H1 (cell line): ENCODE data around the gene GMFB. TPM values are rescaled to one million over a fixed set of nuclear protein-coding genes. Genes with fewer than 3 reads are reported as not detected.

ENCODE experiments used
- CTCF ChIA-PET: fragments of 300-600 bp; sonication (Branson Sonifier 250); formaldehyde crosslinking; loops from one replicate; lab custom pipeline; 2021; ENCODE audit not compliant: partially characterized antibody; lab: Charles Lee
- POLR2A ChIA-PET: fragments of 300-600 bp; sonication (Branson Sonifier 250); formaldehyde crosslinking; loops from one replicate; lab custom pipeline; 2021; ENCODE audit warnings: inconsistent platforms; ENCODE audit not compliant: partially characterized antibody; lab: Charles Lee
- DNase-seq, 2 experiments: peaks; one replicate each; pipeline versions ENCODE4 v3.0.0 to v3.0.0-alpha.2; 2010 to 2022; ENCODE audit warnings: low spot score in 2 of 2, low read depth in 1 of 2, mixed read lengths in 1 of 2
- FAIRE-seq: peaks from 2 replicates; lab custom pipeline; 2011; peaks lifted over from hg19 to GRCh38; lab: Jason Lieb, UNC
- H2AFZ ChIP-seq: 2 replicates; pipeline ENCODE4 v1.8.1; 2012; ENCODE audit warnings: low read length, inconsistent platforms
- H2AK5ac ChIP-seq: 2 replicates; pipeline ENCODE4 v1.6.1; 2013; ENCODE audit warnings: low read depth, low read length
- H2BK120ac ChIP-seq: replicated peaks from 2 replicates; pipeline ENCODE3; 2013; ENCODE audit warnings: low read depth, low read length, inconsistent platforms
- H2BK12ac ChIP-seq: 2 replicates; pipeline ENCODE4 v1.6.1; 2013; ENCODE audit warnings: low read depth, low read length
- H2BK15ac ChIP-seq: 2 replicates; pipeline ENCODE4 v1.6.1; 2013; ENCODE audit warnings: low read length
- H2BK20ac ChIP-seq: 2 replicates; pipeline ENCODE4 v1.6.1; 2013; ENCODE audit warnings: low read length
- H2BK5ac ChIP-seq: 2 replicates; pipeline ENCODE4 v1.6.1; 2013; ENCODE audit warnings: low read depth, low read length
- H3K14ac ChIP-seq: 2 replicates; pipeline ENCODE4 v1.6.1; 2013; ENCODE audit warnings: inconsistent platforms; ENCODE audit not compliant: insufficient read length
- H3K18ac ChIP-seq: 2 replicates; pipeline ENCODE4 v1.6.1; 2013; ENCODE audit warnings: low read length; ENCODE audit errors: extremely low read depth
- H3K23ac ChIP-seq: 2 replicates; pipeline ENCODE4 v1.6.1; 2013; ENCODE audit warnings: inconsistent platforms; ENCODE audit not compliant: insufficient read length
- H3K23me2 ChIP-seq: 2 replicates; pipeline ENCODE4 v1.6.1; 2013; ENCODE audit warnings: low read depth, low read length
- H3K27ac ChIP-seq: 2 replicates; pipeline ENCODE4 v1.6.1; 2011; ENCODE audit warnings: low read depth, low read length, inconsistent platforms
- H3K27me3 ChIP-seq, 4 experiments: replicated peaks in 1 of 4; 1 replicate in 1 of 4; 2 replicates in 3 of 4; pipeline versions ENCODE4 v1.6.1 to v1.8.1; 2011 to 2013; ENCODE audit warnings: low read length in 3 of 4, mild to moderate bottlenecking in 3 of 4, inconsistent platforms in 2 of 4, mixed read lengths in 2 of 4, moderate library complexity in 1 of 4; ENCODE audit not compliant: control insufficient read depth in 3 of 4, insufficient read depth in 3 of 4; ENCODE audit errors: extremely low read depth in 1 of 4
- H3K36me3 ChIP-seq, 4 experiments: 2 replicates each; pipeline versions ENCODE4 v1.6.1 to v1.8.1; 2011 to 2013; ENCODE audit warnings: mild to moderate bottlenecking in 4 of 4, low read length in 3 of 4, moderate library complexity in 2 of 4, control low read depth in 1 of 4, inconsistent platforms in 1 of 4; ENCODE audit not compliant: insufficient read depth in 4 of 4, control insufficient read depth in 2 of 4
- H3K4ac ChIP-seq: replicated peaks from 2 replicates; pipeline ENCODE3; 2013; ENCODE audit warnings: low read length, low read depth, mixed read lengths, inconsistent platforms; ENCODE audit not compliant: insufficient read length
- H3K4me1 ChIP-seq, 4 experiments: replicated peaks in 1 of 4; 1 replicate in 1 of 4; 2 replicates in 3 of 4; pipeline versions ENCODE4 v1.6.1 to v1.8.1; 2011 to 2013; ENCODE audit warnings: low read length in 3 of 4, inconsistent platforms in 2 of 4, mixed read lengths in 1 of 4; ENCODE audit not compliant: insufficient read depth in 4 of 4, control insufficient read depth in 3 of 4
- H3K4me2 ChIP-seq, 2 experiments: 2 replicates each; pipeline versions ENCODE4 v1.6.1 to v1.8.1; 2011 to 2013; ENCODE audit warnings: low read depth in 2 of 2, low read length in 2 of 2, control low read depth in 1 of 2, inconsistent platforms in 1 of 2, mild to moderate bottlenecking in 1 of 2; ENCODE audit not compliant: insufficient read depth in 1 of 2
- H3K4me3 ChIP-seq, 4 experiments: fragments of 200-600, 300-600 bp in 1 of 4; sonication (generic), shearing (Covaris generic), sonication (Bioruptor Twin) in 1 of 4; 2 replicates each; pipeline versions ENCODE4 v1.5.1 to v1.8.1; 2011 to 2016; ENCODE audit warnings: low read length in 4 of 4, low read depth in 3 of 4, control low read depth in 2 of 4, inconsistent platforms in 2 of 4, mild to moderate bottlenecking in 2 of 4, mixed read lengths in 1 of 4, moderate library complexity in 1 of 4; ENCODE audit not compliant: insufficient read depth in 2 of 4; ENCODE audit errors: extremely low read depth in 1 of 4
- H3K56ac ChIP-seq: replicated peaks from 2 replicates; pipeline ENCODE3; 2013; ENCODE audit warnings: low read depth, mild to moderate bottlenecking, mixed read lengths, low read length, inconsistent platforms; ENCODE audit not compliant: insufficient read length
- H3K79me1 ChIP-seq: 2 replicates; pipeline ENCODE4 v1.6.1; 2013; ENCODE audit warnings: low read depth, low read length, control low read depth
- H3K79me2 ChIP-seq, 2 experiments: 2 replicates each; pipeline versions ENCODE4 v1.6.1 to v1.8.1; 2012 to 2013; ENCODE audit warnings: low read length in 2 of 2, mild to moderate bottlenecking in 2 of 2, inconsistent platforms in 1 of 2; ENCODE audit not compliant: insufficient read depth in 2 of 2, control insufficient read depth in 1 of 2
- H3K9ac ChIP-seq, 4 experiments: replicated peaks in 1 of 4; 1 replicate in 1 of 4; 2 replicates in 3 of 4; pipeline versions ENCODE4 v1.6.1 to v1.8.1; 2011 to 2013; ENCODE audit warnings: low read depth in 3 of 4, low read length in 3 of 4, control low read depth in 2 of 4, mild to moderate bottlenecking in 2 of 4, moderate library complexity in 2 of 4, inconsistent platforms in 1 of 4; ENCODE audit errors: extremely low read depth in 1 of 4
- H3K9me3 ChIP-seq, 2 experiments: 2 replicates each; pipeline versions ENCODE4 v1.6.1 to v1.8.1; 2012 to 2013; ENCODE audit warnings: mild to moderate bottlenecking in 2 of 2, moderate library complexity in 2 of 2, control low read depth in 1 of 2, inconsistent platforms in 1 of 2, low read depth in 1 of 2, low read length in 1 of 2, mixed read lengths in 1 of 2; ENCODE audit not compliant: insufficient read depth in 2 of 2
- H4K20me1 ChIP-seq, 2 experiments: replicated peaks in 1 of 2; 2 replicates each; pipeline versions ENCODE3 to v1.8.1; 2011 to 2013; ENCODE audit warnings: inconsistent platforms in 2 of 2, low read length in 2 of 2, mild to moderate bottlenecking in 1 of 2; ENCODE audit not compliant: insufficient read depth in 2 of 2, control insufficient read depth in 1 of 2
- H4K5ac ChIP-seq: 2 replicates; pipeline ENCODE4 v1.6.1; 2013; ENCODE audit warnings: low read length, low read depth, mixed read lengths, inconsistent platforms; ENCODE audit not compliant: insufficient read length
- H4K8ac ChIP-seq: 2 replicates; pipeline ENCODE4 v1.8.0; 2013; ENCODE audit warnings: mild to moderate bottlenecking, moderate library complexity, low read length, inconsistent platforms; ENCODE audit not compliant: insufficient read depth; ENCODE audit errors: extremely low read depth
- H4K91ac ChIP-seq: replicated peaks from 2 replicates; pipeline ENCODE3; 2013; ENCODE audit warnings: low read length, mixed read lengths, inconsistent platforms; ENCODE audit not compliant: insufficient read length
- SAP30 ChIP-seq: fragments of 300-600 bp; sonication (generic); IDR thresholded peaks from 2 replicates; pipeline ENCODE4 v1.7.1; 2012; ENCODE audit warnings: low read length, moderate library complexity, mild to moderate bottlenecking, inconsistent platforms; ENCODE audit not compliant: insufficient read depth, insufficient replicate concordance
- SP1 ChIP-seq: IDR thresholded peaks from 2 replicates; pipeline ENCODE4 v1.6.1; 2011; ENCODE audit warnings: low read depth, low read length
- WGBS, 2 experiments: shearing (Covaris generic) in 1 of 2; methylation state at CpG; one replicate each; pipeline versions ENCODE4 v1.1.6 to v1.1.7; 2013 to 2015; ENCODE audit warnings: low lambda C conversion rate in 2 of 2, mixed read lengths in 2 of 2, inconsistent platforms in 1 of 2, low coverage in 1 of 2, missing lambda C conversion rate in 1 of 2; ENCODE audit not compliant: insufficient replicate concordance in 2 of 2, insufficient coverage in 1 of 2, insufficient read length in 1 of 2; ENCODE audit errors: extremely low coverage in 1 of 2, missing lambda C conversion rate in 1 of 2; 5-methylcytosine and 5-hydroxymethylcytosine counted together
- polyA plus RNA-seq, 7 experiments: library from polyadenylated mRNA; depleted of rRNA in 3 of 7; stranded (reverse) in 5 of 7; unstranded in 2 of 7; fragments of >200 nt in 5 of 7; fragments of 200-250 nt in 2 of 7; gene quantifications; 1 replicate in 5 of 7; 2 replicates in 1 of 7; 4 replicates in 1 of 7; pipeline versions ENCODE4 v1.2.1 to v1.2.3, GENCODE V29; 2011 to 2013; ENCODE audit warnings: missing spikeins in 2 of 7, mixed read lengths in 2 of 7
- total RNA-seq: library from RNA; stranded (reverse); fragmentation: NEBNext Ultra II Directional; extraction: Animal tissue kit (Norgen Biotek cat#: 25700); gene quantifications from 2 replicates; pipeline ENCODE4 v1.2.1, GENCODE V29; 2021

The GMFB gene
- total and polyA plus RNA-seq, 2 of the 8 experiments (the other 6 are each of a cell fraction or from before 2014, with no cell fraction given) = 17.9 to 77.3 TPM

GRCh38 chr14:54515670-54516069 lies 26.9 kb upstream of the GMFB start:
- Histone ChIP-seq H3K9ac (no peak overlapping the region), H4K8ac (no peak overlapping the region), H3K79me2 (peaks cover 0 to 74% of the 10 kb centered on the region in 2 experiments; a peak in 2 of 4 replicates), H2BK120ac (no peak overlapping the region), H3K9me3 (peaks cover 0 to 6% of the 10 kb centered on the region in 2 experiments; a peak in 1 of 4 replicates), H2AK5ac (no peak overlapping the region), H3K36me3 (peaks cover 0 to 3% (median 1%) of the 10 kb centered on the region in 4 experiments; a peak in 3 of 8 replicates), H3K79me1 (peaks cover 2% of the 10 kb centered on the region; the same call in 1 of the 2 replicates), H2BK12ac (no peak overlapping the region), H3K56ac (no peak overlapping the region), H4K91ac (no peak overlapping the region), H2BK15ac (no peak overlapping the region), H3K23me2 (0 out of 2 replicates have a peak, but pooled peaks cover under 1% of the 10 kb centered on the region), H3K4ac (no peak overlapping the region), H3K4me3 (no peak overlapping the region), H3K4me1 (peaks cover 0 to 1% (median 0%) of the 10 kb centered on the region in 4 experiments; a peak in 1 of 7 replicates), H2BK5ac (no peak overlapping the region), H3K4me2 (no peak overlapping the region), H3K18ac (no peak overlapping the region), H3K27me3 (no peaks in the 10 kb centered on the region), H2AFZ (no peak overlapping the region), H4K5ac (no peak overlapping the region), H3K23ac (no peak overlapping the region), H4K20me1 (no peaks in the 10 kb centered on the region), H3K27ac (no peak overlapping the region), H2BK20ac (no peak overlapping the region), H3K14ac (no peak overlapping the region)
- CTCF ChIA-PET = interaction anchor here (0.6 kb wide), 2 partner anchors 103 to 119 kb away, joined by 3 read pairs; no protein-coding TSS in a partner anchor
- no peak for FAIRE-seq
- DNase-seq = no peak
- 83% methylated on average over 1 of the region's 1 CpG; no CpG with 5 or more reads in 1 of the 2 experiments for whole genome bisulfite sequencing, 2 experiments
- no peak for TF ChIP-seq SAP30
- TF ChIP-seq SP1 = no peak
- POLR2A ChIA-PET = no interaction called here
